GM12873 (cell line): ENCODE results near the gene TEC.

Source experiments
- CTCF ChIP-seq: IDR thresholded peaks from 2 replicates; pipeline ENCODE4 v1.5.1; 2012; ENCODE audit warnings: low read depth, mild to moderate bottlenecking, moderate library complexity, low read length, control low read depth; ENCODE audit not compliant: insufficient read depth; ENCODE audit errors: missing control alignments

Gene TEC

GRCh38 chr4:48122756-48123155 lies 146.9 kb downstream of the TEC start:
- no peak for TF ChIP-seq CTCF

DNA sequence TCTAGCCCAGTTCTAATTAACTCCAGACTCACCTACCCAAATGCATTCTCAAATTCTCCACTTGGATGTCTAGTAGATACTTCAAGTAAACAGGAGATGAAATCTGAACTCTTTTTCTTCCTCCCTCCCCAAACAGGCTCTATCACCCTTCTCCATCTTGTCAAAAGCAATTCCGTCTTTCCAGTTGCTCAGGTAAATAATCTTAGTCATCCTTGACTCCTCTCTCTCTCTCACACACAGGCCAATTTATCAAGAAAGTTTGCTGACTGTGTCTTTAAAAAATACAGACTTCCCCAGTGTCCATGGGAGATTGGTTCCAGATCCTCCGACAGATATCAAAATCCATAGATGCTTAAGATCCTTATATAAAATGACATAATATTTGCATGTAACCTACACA lies 148.5 kb downstream of the TEC start:
- TF ChIP-seq CTCF: no peak

GRCh38 chr4:48120132-48120531 lies 149.5 kb downstream of the TEC start:
- TF ChIP-seq CTCF: no peak

- TF ChIP-seq CTCF: no peak
These were observed 150.0 kb downstream of the TEC start for GRCh38 chr4:48119646-48120045.

GRCh38 chr4:48118081-48118480 lies 151.6 kb downstream of the TEC start:
- TF ChIP-seq CTCF: no peak

DNA sequence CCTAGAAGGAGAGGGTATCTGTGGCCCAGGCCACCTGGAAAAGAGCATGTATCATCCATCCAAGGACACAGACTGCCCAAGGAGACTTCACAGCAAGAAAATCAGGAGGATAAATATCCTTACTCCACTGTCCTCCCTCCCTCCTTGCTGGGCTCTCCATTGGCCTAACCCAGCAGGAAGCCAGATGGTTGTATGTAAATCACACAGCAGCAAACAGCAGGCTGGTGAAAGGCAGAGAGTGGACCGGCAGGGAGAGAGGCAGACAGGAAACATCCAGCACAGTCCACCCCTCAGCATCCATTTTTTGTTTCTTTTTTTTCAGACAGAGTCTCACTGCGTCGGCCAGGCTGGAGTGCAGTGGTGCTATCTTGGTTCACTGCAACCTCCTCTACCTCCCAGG lies 153.1 kb downstream of the TEC start:
- TF ChIP-seq CTCF: no peak

DNA sequence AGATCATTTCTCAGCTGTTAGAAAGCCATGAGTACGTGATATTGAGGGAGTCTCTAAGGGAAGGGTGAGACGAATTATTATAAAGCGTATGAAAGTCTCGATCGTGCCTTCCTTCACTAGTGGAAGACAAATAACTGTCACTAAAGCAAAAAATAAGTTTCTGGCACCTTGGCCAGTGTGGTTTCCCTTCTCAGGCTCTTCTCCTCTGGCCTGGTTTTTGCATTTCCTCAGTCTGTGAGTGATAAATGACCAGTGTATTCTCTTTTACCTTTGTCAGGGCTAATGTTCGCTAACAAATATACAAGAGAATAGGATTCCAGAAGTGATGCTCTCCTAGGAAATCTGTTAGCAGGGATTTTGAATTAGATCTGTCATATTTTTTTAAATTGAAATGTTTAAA lies 155.2 kb downstream of the TEC start:
- no peak for TF ChIP-seq CTCF
